OCI-LY3 (cell line): ENCODE data around the gene GID8.

ENCODE experiments used
- EZH2phosphoT487 ChIP-seq: fragments of 200-600 bp; shearing (Covaris generic); IDR thresholded peaks from 2 replicates; pipeline ENCODE4 v1.6.1; 2018; ENCODE audit warnings: antibody characterized with exemption, mixed run types, low read depth
- TF ChIP-seq, protein P1 (sequence below): fragments of 200-600, 300-600 bp; sonication (generic); IDR thresholded peaks from 2 replicates; pipeline ENCODE4 v1.5.1; 2014; ENCODE audit warnings: antibody characterized with exemption, low read length, low read depth

DNA sequence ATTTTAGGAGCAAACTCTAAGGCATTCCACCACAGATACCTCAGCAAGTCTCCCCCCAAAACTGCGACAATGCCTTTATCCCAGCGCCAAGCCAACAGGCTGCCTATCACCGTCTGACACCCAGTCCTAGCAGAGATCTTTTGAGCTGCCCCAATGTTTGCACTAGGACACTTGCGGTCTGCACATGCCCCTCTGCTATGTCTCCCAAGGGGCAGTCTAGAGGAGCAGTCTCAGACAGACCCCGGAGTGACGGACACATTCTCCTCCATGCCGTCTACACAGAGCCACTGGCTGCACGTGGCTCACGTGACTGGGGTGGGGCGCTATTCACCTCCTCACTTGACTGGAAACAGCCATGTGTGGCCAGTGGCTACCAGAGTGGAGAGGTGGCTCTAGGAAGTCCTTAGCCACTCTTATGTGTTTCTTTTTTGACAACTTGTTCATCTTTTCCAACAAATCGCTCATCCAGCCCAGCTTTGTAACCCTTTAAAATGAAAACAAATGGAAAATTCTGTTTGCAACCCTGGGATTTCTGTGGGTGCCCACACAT lies 27.7 kb upstream of the GID8 start:
- TF ChIP-seq, protein P1, sequence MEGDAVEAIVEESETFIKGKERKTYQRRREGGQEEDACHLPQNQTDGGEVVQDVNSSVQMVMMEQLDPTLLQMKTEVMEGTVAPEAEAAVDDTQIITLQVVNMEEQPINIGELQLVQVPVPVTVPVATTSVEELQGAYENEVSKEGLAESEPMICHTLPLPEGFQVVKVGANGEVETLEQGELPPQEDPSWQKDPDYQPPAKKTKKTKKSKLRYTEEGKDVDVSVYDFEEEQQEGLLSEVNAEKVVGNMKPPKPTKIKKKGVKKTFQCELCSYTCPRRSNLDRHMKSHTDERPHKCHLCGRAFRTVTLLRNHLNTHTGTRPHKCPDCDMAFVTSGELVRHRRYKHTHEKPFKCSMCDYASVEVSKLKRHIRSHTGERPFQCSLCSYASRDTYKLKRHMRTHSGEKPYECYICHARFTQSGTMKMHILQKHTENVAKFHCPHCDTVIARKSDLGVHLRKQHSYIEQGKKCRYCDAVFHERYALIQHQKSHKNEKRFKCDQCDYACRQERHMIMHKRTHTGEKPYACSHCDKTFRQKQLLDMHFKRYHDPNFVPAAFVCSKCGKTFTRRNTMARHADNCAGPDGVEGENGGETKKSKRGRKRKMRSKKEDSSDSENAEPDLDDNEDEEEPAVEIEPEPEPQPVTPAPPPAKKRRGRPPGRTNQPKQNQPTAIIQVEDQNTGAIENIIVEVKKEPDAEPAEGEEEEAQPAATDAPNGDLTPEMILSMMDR, result no peak
- TF ChIP-seq EZH2phosphoT487, result no peak
